ENCODE data around the gene MT1B.

- TF ChIP-seq CTCF (IDR thresholded peaks at IDR 0.05; ENCODE audit: low read depth, low read length), result no peak
- no peak for TF ChIP-seq MAX (IDR thresholded peaks at IDR 0.05; ENCODE audit: low read depth, low read length)
- no peak for TF ChIP-seq POLR2A (IDR thresholded peaks at IDR 0.05; ENCODE audit: extremely low read depth, insufficient read length)
- TF ChIP-seq MYC (IDR thresholded peaks at IDR 0.05; ENCODE audit: low read depth, low read length), result no peak
Measured at GRCh38 chr16:56697456-56698155, 45.9 kb downstream of the MT1B start.

Data from NB4 (cell line).